COLO829 (cell line): ENCODE measurements around the gene RFT1.

ENCODE experiments used
- DNase-seq: peaks from one replicate; pipeline ENCODE4 v3.0.0; 2012; ENCODE audit warnings: low spot score

The RFT1 gene

DNA sequence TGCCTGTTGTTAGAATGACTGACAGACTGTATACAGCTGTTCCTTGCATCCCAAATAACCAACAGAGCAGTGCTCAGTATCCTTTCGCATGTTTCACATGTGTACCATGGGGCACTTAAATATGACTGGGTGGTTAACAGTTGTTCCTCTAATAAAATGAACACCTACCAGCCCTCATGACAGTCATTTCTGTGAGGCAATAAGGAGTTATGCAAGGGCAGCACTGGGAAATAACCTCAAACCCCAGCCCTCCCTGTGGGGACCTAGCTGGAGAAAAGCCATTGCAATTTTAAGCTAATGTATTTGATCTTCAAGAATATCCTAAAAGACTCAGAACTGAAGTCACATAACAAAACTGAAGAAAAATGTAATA, 7.3 kb downstream of the RFT1 start:
- DNase-seq = no peak

DNA sequence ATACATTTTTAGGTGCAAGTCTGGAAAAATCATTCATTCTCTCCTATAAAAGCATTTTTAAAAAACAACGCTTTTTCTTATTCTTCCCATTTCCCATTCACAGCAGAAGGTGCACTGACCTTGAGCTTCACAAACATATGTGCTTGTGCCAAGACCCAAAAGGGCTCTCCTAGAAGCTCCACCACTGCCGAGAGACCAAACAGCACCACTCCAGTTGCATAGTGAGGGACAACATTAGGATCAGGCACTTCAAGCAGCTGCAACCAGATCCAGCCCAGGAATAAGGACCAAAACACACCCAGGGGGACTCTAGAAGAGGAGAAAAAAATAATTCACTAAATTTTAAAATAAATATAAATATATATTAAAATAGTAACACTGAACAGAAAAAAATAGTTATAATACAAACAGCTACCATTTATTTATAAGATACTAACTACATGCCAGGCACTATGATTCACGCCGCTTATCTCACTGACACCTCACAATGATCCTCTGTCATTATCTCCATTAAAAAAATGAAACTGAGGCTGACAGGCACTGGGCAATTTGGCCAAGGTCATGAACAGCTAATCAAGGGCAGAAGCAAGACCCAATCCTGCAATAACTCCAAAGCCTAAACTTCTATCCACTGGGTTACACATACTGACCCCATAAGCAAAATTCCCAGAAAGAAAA, 7.8 kb downstream of the RFT1 start:
- no peak for DNase-seq

DNA sequence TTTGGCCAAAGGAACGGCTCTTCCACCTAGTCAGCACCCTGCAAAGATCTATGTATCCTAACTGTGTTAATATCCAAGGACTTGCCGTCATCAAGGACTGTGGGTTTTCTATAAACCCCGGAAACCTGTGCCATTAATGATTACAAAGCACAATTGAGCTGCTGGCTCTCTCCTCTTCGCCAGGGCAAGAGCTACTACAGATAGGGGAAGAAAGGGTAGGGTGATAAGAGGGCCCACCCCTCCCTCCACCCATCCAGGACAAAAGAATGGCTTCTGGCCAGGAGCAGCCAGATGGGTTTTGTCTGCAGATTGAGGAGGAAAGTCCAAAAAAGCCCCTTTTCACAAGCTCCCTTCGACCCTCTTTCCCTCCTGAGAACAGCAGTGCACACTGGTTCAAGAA, 9.9 kb downstream of the RFT1 start:
- DNase-seq = no peak

DNA sequence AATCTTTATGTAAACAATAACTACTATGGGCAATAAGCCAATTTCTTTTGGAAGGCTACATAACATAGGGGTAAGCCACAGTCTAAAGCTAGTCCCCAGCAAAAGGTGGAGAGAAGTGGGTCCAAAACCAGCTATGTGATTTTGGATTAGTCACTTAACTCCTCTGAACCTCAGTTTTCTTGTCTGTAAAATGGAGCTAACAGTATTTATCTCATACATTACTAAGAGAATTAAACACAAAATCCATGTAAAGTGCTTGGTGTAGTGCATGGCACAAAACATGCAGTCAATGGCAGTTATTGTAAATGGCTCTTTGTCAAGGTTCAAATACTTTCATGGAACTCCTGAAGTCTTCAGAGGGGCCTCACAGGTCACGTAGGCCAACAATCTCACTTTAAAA, 13.3 kb downstream of the RFT1 start:
- no peak for DNase-seq

DNA sequence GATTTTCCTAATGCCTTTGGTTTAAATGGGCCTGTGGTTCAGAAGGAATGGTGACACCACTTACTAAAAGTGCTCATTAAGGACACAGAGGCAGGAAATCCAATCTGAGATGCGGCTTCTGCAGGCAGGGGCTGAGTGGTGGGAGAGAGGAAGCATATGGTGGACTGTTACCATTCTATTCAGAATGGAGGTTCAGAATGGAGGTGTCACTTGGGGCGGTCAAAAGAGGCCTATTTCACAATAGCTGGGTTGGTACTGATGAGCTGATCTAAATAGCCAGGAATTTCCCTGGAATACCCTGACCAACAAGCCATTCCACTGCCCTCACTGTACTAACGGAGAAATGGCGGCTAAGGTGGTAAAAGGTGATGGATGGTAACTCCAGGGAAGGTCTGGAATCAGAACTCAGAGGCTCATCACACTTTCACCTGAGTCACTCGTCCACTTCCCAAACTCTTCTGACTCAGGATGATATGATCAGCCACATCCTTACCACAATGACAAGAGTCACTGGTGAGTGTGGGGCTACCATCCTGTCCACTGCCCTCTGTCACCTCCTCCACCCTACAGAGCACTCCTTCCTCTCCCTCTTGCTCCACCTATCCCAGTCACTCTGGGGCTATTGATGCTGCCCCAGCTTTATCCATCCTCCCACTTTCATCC, 15.7 kb downstream of the RFT1 start:
- DNase-seq = no peak

DNA sequence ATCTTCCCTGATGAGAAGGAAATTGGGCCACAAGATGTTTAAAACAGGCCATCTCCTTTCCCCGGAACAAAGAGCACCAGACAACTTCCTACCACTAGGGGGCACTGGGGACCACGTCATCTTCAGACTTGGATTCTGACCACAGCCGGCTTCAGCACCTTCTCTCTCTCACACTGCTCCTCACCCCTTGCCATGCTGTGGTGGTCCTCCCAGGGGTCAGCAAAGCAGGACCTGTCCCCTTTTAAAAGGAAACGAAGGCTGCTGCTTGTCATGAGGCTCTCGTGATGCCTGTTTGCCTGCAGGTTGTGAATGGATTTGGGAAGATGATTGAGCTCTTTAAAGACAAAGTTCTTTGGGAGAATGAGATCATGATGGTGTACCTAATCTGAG, 16.2 kb downstream of the RFT1 start:
- peak; percentile 93 for DNase-seq

DNA sequence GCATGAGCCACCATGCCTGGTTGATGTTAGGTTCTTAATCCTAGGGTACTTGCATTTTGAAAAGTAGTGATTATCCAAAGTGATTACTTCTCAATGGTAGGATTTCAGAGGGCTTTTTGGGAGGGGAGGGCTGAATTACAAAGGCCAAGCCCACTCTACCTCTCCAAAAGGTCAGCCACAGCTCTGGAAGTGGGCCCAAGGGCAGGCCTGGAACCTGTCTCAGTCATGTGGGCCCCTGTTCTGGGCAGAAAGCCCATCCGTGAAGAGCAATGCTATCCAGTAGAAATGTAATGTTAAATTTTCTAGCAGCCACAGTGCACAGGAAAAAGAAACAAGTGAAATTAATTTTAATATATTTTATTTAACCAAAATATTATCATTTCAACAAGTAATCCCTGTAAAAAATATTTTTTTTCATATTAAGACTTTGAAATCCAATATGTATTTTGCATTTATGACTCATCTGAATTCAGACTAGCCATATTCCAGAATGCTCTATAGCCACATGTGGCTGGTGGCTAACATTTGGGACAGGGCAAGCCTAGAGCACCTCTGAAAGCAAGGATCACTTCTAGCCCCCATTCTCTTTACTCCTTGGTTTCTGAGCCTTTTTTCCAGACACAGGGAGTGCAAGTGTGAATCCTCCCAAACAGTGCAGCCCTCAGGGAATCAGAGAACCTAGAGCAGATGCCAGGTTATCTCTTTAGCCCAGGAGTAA, 16.8 kb downstream of the RFT1 start:
- DNase-seq = no peak

DNA sequence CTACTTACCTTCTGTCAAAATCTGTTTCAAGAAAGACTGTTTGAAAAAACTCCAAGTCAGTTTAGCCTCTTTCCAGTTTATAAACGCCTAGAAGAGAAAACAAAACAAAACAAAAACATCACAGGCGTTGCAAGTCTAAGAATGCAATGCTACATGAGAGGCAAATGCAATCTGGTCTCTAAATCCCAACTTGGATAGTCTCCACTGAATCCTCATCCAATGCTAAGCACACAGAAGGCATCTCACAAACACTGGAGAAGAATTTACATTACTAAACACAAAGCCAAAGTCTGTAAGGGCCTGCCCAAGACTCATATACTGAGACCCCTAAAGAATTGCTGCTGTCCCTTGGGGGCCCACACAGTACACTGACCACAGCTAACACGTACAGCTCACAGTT, 18.4 kb downstream of the RFT1 start:
- DNase-seq = no peak

DNA sequence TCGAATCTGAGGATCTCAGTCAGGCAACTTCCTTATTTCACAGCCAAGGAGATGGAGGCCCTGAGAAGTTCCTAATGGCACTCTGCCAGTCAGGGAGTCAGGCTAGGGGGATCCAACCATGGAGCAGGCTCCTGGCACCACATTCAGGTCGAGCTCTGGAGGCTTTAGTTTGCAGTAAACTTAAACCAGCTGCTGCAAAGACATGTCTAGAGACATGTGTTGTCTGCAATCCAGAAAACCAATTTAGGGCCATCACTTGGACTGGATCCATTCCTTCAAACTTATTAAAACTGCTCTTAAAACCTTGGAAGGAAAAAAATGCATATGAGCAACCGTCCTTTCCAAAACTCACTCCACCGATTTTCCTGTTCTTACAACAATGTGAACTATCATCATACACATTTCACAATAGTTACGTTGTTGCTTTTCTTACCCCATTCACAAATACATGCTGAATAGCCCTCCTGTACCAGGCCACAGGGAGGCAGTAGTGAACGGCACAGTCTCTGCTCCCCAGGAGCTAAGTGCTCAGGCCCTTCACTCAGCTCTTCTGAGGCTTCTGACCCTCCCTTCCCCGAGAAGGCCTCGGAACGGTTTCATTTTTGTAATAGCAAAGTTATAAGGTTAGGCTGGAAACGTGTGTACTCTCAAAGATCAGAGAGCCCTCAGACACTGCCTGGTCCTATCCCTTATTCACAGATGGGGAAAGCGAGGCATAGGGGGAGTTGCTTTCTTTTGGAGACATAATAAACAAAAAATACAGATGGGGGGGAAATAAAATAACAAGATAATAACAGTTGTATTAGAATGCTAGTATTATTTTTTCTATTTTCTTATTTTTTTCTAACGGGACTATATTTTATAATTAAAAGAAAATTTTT, 20.1 kb downstream of the RFT1 start:
- DNase-seq = peak; percentile 64

DNA sequence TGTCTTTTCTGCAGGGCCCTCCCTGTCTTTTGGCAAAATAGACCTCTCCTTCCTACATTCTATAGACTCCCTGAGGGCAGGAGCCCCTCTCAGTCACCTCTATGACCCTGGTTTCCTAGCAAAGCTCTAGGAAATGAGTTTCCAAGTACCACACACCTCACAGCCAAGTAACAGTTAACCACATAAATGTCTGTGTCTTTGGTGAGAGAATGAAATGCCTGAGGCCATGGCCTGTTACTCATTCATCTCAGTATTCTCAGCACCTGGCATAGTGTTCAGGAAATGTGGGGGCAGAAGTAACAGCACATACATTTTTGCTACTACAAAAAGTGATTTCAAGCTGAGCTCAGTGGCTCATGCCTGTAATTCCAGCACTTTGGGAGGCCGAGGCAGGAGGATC, 21.0 kb downstream of the RFT1 start:
- DNase-seq = peak; percentile 57

DNA sequence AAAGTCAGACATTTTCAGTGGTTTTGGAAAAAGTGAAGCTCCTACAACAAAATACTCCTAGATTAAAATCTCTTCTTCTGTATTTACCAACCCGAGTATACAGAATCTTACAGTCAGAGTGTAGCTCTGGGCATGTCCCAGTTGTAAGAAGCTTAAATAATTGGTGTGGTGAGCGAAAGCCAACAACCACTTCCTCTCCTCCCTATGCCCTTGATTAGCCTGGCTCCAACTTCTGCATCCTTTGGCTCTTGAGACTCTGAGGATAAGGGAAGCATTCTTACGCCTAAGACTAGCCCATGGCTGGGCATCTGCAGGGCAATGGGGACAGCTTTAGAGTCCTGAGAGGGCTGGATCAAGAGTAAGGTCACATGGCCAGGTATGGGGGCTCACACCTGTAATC, 25.5 kb downstream of the RFT1 start:
- DNase-seq = no peak

DNA sequence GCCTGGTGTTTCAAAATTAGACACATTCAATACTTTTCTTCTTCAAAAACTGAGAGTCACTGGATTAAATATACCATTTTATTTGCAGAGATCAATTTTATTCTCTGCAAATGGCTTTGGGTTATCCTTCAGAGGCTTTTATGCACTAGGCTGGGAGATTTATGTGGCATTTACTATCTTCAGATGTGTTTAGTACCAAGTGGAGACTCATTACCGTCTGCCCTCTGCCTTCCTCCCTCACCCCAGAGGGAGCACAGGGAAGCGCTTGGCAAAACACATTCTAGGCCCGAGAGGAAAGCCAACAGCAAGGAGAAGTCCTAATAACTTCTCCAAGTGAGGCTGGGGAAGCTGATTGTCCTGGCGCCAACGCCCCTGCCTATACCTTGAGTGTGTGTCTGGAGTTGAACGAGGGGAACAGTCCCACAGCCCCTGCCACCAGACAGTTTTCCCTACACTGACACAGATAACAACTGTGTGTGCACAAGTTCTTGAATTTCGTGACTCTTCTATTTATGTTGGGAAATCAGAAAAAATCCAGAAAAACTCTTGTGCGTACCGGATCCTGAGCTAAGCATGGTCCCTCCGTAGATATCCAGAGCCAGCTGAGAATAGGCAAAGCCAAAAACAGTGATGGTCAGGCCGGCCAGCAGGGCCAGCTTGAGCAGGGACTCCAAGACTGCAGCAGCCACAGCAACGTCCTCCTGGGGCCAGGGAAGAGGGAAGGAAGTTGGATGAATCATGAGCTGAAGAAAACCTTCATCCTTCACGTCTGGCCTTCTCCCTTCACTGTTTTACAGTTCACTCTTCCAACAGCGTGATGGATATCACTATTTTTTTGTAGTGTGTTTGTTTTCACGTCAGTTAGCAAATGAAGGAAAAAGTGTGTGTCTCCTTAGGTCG, 26.6 kb downstream of the RFT1 start:
- DNase-seq = no peak

DNA sequence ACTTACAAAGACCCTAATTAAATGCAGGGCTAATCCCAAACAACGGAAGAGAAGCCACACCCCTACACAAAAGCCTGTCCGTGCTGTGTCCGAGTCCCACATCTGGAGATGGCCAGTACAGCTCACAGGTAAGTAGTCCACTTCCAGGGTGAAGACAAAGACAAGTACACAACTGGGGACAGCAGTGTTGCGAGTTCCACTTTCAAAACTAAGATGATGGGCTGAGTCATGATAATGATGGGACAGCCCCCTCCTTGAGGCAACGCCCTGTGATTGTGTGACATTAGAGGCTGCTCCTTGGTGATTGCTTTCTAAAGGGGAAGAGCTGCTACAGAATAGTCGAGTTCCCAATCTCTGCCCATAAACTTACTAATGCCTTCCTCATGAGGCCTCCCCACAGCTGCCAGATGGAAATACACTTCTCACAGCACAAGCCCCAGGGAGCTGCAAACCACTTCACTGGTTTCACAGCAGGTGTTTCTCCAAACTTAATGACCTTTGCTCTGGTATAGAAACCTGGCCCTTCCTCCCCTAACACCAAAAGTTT, 27.6 kb downstream of the RFT1 start:
- no peak for DNase-seq

DNA sequence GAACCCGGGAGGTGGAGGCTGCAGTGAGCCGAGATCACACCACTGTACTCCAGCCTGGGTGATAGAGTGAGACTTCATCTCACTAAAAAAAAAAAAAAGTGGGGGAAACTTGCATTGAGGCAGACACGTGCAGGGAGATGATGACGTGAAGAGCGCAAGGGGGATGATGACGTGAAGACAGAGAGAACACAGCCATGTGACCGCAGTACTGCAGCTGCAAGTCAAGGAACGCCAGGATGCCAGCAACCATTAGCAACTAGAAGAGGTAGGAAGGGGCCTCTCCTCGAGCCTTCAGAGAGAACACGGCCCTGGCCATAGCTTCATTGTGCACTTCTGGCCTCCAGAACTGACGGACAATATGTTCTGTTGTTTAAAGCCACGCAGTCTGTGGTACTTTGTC, 28.3 kb downstream of the RFT1 start:
- DNase-seq = no peak

DNA sequence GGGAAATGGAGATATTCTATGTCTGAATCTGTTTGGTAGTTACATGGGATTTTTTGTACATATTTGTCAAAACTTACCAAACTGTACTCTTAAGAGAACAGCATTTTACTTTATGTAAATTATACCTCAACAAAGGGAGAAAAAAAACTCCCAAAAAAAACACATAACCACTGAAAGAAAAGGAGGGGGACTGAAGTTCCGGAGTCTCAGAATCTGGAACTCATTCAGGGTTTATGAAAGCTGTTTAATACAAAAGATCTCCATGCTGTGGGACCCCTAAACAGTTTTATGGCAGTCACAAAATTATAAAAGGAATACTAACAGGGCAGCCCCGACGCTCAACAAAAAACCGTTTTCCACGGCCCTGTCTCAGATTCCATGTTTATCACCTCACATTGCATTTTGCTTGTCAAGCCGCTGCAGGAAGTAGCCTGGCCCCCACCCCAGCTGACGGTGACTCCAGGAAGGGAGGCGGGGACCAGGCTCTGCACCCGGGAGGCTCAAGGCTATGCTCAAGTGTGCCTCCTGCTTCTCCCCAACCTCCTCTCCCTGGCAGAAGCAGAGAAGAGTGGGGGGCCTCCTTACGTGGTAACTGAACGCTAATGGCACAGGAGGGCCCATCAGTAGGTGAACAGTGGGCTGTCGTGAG, 29.3 kb downstream of the RFT1 start:
- no peak for DNase-seq

DNA sequence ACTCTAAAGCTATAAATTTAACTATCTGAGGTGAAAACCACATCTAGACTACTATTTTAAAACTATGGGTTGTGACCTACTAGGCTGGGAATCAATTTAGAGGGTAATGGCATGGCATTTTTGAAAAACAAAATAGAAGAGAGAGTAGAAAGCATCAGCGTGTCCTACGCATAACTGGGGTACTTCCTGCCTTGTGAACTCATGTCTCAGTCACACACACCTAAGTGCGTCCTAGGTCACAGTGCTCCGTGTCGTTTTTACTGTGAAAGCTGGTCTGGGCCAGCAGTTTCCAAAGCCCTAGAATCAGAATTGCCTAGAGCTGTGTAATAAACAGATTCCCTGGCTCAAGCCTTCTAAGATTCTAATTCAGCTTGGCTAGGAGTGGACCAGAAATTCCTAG, 32.3 kb downstream of the RFT1 start:
- DNase-seq = no peak

DNA sequence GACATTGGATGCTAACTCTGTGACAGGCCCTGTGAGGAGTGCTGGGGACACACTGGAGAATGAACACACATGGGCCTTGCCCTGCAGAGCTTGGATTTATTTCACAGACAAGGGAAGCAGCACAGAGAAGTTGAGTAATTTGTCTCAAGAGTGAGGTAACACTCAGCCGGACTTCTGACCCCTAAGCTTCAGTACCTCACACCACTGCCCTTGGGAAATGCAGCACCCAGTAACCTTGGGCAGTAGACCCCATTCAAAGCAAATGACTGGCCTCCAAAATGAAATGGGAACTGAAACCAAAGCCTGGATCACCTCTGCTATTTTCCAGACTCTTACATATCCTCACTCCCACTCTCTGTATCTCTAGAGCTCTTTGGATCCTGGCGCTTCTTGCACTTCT, 37.3 kb downstream of the RFT1 start:
- no peak for DNase-seq

DNA sequence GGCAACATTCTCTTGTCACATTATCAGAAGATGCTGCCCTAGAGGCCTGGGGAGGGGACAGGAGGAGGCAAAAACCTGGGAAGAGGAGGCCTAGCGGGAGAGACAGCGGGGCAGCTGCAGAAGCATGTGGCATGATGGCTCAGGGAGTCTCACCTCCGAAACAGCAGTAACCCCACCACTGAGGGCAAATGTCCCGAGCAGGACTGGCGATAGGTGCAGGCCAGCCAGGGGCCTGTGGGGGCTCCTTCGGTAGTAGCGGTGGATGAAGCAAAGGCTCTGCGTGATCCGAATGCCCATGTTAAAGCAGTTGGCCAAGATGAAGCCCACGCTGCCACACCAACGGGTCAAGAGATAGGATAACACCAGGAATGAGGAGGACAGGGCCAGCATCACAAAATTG, 38.0 kb downstream of the RFT1 start:
- no peak for DNase-seq

DNA sequence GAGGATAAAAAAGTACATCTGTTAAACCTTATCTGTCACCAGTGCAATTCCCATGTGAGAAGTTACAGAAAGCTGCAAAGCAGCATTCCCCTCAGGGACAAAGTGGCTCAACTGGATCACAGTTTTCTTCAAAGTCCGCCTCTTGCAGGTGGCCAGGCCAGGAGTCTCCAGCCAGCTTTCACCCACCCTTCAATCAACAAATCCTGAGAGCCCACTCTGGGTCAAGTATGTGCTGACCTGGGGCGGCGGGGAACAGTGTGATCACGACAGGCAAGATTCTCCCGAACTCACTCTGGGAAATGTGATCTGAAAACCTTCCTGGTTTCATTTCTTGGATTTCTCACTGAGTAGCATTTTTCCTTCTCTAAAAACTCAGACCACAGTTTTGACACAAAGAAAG, 39.2 kb downstream of the RFT1 start:
- DNase-seq = no peak

DNA sequence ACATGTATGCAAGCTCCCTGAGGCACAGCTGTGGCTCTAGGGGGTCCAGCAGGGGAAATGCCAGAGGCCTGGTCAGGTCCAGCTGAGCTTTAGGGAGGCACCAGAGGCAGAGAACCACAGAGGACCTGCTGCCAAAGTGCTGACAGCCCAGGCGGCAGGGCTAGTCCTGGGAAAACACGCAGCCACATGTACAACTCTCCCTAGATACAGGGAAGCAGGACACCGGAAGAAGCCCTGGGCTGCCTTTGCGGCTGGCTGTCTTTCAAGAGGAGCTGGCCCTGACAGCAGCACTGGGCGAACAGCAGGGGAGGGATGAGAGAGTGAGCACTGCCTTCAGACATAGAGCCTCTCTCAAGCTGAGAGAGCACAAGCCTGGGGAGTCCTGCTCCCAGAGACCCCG, 40.7 kb downstream of the RFT1 start:
- DNase-seq = no peak

DNA sequence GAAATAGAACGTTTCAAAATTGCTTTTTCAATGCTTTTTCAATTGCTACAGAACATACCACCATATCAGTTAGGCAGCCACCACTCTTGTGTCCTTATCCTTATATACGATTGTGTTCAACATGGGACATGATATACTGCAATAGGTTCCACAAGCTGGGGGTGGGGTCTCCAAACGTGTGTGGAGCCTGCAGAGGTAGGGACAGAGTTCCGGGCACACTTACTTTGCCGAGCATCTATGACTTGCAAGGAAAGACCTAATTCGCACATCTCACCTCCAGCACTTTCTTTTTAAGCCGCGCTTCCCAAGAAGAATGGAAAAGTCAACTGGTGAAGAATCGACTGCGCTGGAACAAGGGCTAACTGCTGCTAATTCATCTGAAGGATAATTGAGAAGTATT, 44.8 kb downstream of the RFT1 start:
- DNase-seq = no peak
